Adrenal gland (tissue), 12 donors: ENCODE data around the gene CD8B2. TPM values are rescaled to one million over a fixed set of nuclear protein-coding genes. Genes with fewer than 3 reads are reported as not detected.
A peak's percentile ranks its signal among the peaks of the same experiment; 100 is the strongest.
"Not testable (repeated sequence)": the region's sequence is repeated elsewhere in the genome, so short reads cannot be mapped to it uniquely, and the experiment has no call there.

Experiments used
- DNase-seq, 7 donors: peaks; one replicate each; pipeline ENCODE4 v3.0.0-alpha.2; 2019 to 2020
- H3K27ac ChIP-seq, 5 donors: fragments of 200-600 bp; sonication (generic) in 4 of 5; 1 replicate in 3 of 5; 2 replicates in 2 of 5; pipeline versions ENCODE4 v1.5.1 to v1.8.0; 2016 to 2020; ENCODE audit warnings: mild to moderate bottlenecking in 1 of 5
- H3K27me3 ChIP-seq: fragments of 200-600 bp; 2 replicates; pipeline ENCODE4 v1.8.0; 2021
- H3K36me3 ChIP-seq, 2 donors: fragments of 200-600 bp; replicated peaks in 1 of 2; 1 replicate in 1 of 2; 2 replicates in 1 of 2; pipeline versions ENCODE4 v1.5.1 to v1.8.0; 2018 to 2022
- H3K4me1 ChIP-seq, 2 donors: fragments of 200-600 bp; replicated peaks in 1 of 2; 1 replicate in 1 of 2; 2 replicates in 1 of 2; pipeline versions ENCODE4 v1.5.1 to v1.8.0; 2018 to 2021
- H3K4me3 ChIP-seq, 4 donors: fragments of 200-600 bp; sonication (generic) in 3 of 4; one replicate each; pipeline ENCODE4 v1.5.1; 2016 to 2018
- H3K9me3 ChIP-seq, 3 donors: fragments of 200-600 bp; sonication (generic) in 1 of 3; replicated peaks in 1 of 3; 1 replicate in 2 of 3; 2 replicates in 1 of 3; pipeline versions ENCODE4 v1.5.1 to v1.8.0; 2016 to 2021
- CTCF ChIP-seq, 6 experiments: fragments of 450-650 bp in 4 of 6; fragments of 200-600 bp in 2 of 6; sonication (generic) in 1 of 6; IDR thresholded peaks; 1 replicate in 5 of 6; 2 replicates in 1 of 6; pipeline versions ENCODE4 v1.5.1 to v1.8.0; 2016 to 2021; ENCODE audit warnings: antibody characterized with exemption in 6 of 6, mild to moderate bottlenecking in 2 of 6, moderate library complexity in 1 of 6
- POLR2A ChIP-seq, 2 donors: fragments of 450-650 bp; IDR thresholded peaks; one replicate each; pipeline ENCODE4 v1.6.1; 2017; ENCODE audit warnings: antibody characterized with exemption in 2 of 2, mild to moderate bottlenecking in 2 of 2, moderate library complexity in 1 of 2
- WGBS, 4 donors: extraction: QIAGEN DNeasy Blood & Tissue Kit in 2 of 4; methylation state at CpG; one replicate each; pipeline versions ENCODE4 v1.1.5 to v1.1.7; 2013 to 2017; 5-methylcytosine and 5-hydroxymethylcytosine counted together
- intact Hi-C, 2 donors: fragments of 100-400 bp; cut with DNase I; formaldehyde crosslinking; loops; one replicate each; pipeline versions ENCODE4 v1.14.1 to v1.15.0; 2022 to 2023
- polyA plus RNA-seq, 3 donors: library from polyadenylated mRNA; stranded (reverse); fragments of 200-250 nt in 2 of 3; fragments of 350-450 nt in 1 of 3; fragmentation: Illumina TruSeq in 1 of 3; extraction: RNeasy Lipid Tissue Mini Kit (QIAGEN cat#74804) in 1 of 3; gene quantifications; one replicate each; pipeline ENCODE4 v1.2.3, GENCODE V29; 2013 to 2014
- total RNA-seq, 9 donors: library from RNA; depleted of rRNA in 4 of 9; stranded (reverse); fragments of >200 nt in 4 of 9; fragments of 120-200 nt in 1 of 9; fragmentation: NEBNext Ultra II Directional in 1 of 9; extraction: Animal tissue kit (Norgen Biotek cat#: 25700) in 1 of 9; gene quantifications; one replicate each; pipeline versions ENCODE4 v1.1.0 to v1.2.4, GENCODE V29; 2013 to 2023
- donor health status: healthy with polysubstance abuse.
- donor health status: Bipolar disorder and iron deficiency.
- donor health status: DM: yes; HTN: yes; CAD: no.
- donor health status: DM: no; HTN: no; CAD: no.
- donor health status: DM: no; HTN: no; CAD: no.
- donor health status: DM: yes; HTN: yes; CAD: no.

CD8B2 gene
- total and polyA plus RNA-seq, 12 donors: not detected

DNA sequence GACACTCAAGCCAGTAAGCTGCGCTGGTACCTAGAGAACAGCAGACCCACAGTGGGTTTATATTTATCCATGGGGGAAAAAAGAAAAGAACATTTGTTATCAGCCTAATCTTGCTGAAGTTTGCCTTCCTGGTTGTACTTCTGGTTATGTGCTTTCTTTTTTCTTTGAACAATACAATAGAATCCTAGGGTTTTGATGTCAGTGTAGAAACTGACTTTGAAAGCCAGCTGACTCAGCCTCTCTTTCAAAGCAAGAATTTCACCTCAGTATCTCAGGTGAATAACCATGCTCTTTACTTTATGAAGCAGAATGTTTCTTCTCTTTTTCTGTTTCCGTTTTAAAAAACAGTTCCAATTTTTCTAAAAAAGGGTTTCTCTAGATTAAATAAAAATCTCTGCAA lies 78.4 kb downstream of the CD8B2 start:
- intact Hi-C loops: no loop called here
- H3K27ac ChIP-seq: no peak overlapping the region
- no peak overlapping the region for H3K4me3 ChIP-seq
- WGBS, 4 donors: 64 to 76% (median 71%) methylated on average over 2 of the region's 2 CpGs
- H3K27me3 ChIP-seq: no peaks in the 10 kb centered on the region
- H3K9me3 ChIP-seq: no peaks in the 10 kb centered on the region
- TF ChIP-seq POLR2A (IDR thresholded peaks at IDR 0.05): no peak
- TF ChIP-seq CTCF (IDR thresholded peaks at IDR 0.05): no peak
- DNase-seq: no peak
- H3K36me3 ChIP-seq: no peaks in the 10 kb centered on the region
- H3K4me1 ChIP-seq: peaks cover 0 to 11% of the 10 kb centered on the region in 2 donors

GRCh38 chr2:106566050-106566449 lies 78.9 kb downstream of the CD8B2 start:
- H3K27me3 ChIP-seq: no peaks in the 10 kb centered on the region
- H3K9me3 ChIP-seq: no peaks in the 10 kb centered on the region
- TF ChIP-seq POLR2A (IDR thresholded peaks at IDR 0.05) (no peak), CTCF (IDR thresholded peaks at IDR 0.05) (no peak)
- H3K4me1 ChIP-seq: peaks cover 0 to 11% of the 10 kb centered on the region in 2 donors
- WGBS, 4 donors: 61 to 70% (median 67%) methylated on average over 6 of the region's 6 CpGs
- intact Hi-C loops: no loop called here
- DNase-seq: peak in 2 of 7 donors; percentile 19 to 69
- H3K36me3 ChIP-seq: no peaks in the 10 kb centered on the region
- H3K27ac ChIP-seq: no peak overlapping the region
- no peak overlapping the region for H3K4me3 ChIP-seq

DNA sequence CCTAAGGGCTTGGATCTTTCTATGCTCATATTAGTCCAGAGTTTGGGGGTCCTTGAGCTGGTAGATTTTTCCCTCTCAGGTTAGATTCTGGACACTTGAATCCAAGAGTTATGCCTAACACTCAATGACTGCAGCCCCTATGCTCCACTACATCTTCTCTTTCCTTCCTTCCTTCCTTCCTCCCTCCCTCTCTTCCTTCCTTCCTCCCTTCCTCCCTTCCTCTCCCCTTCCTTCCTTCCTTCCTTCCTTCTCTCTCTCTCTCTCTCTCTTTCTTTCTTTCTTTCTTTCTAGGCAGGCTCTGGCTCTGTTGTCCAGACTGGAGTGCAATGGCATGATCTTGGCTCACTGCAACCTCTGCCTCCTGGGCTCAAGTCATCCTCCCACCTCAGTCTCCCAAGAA lies 79.3 kb downstream of the CD8B2 start:
- H3K9me3 ChIP-seq, intact Hi-C loops, H3K4me3 ChIP-seq, H3K27me3 ChIP-seq, H3K27ac ChIP-seq, H3K36me3 ChIP-seq, DNase-seq: not testable (repeated sequence)
- H3K4me1 ChIP-seq: peaks cover 0 to 11% of the 10 kb centered on the region in 2 donors

DNA sequence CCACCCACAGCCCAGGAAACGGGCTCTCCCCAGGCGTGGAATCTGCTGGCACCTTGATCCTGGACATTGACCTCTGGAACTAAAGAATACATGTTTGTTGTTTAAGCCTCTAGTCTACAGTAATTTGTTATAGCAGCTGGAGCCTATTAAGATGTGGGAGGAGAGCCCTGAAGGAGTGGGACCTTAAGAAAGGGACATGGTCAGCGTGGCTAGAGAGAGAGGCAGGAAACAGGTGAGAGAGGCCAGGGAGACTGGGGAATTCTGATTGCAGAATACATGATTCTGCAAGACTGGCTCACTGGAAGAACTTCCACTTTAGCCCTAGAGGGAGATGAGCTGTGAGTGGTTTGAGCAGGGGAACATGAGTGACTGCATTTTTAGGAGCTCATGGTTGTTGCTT lies 83.2 kb downstream of the CD8B2 start:
- H3K27me3 ChIP-seq: no peaks in the 10 kb centered on the region
- intact Hi-C loops: no loop called here
- H3K4me3 ChIP-seq: no peak overlapping the region
- no peak overlapping the region for H3K27ac ChIP-seq
- TF ChIP-seq POLR2A (IDR thresholded peaks at IDR 0.05) (no peak), CTCF (IDR thresholded peaks at IDR 0.05) (no peak)
- DNase-seq: peak in 1 of 7 donors; percentile 17
- no peaks in the 10 kb centered on the region for H3K9me3 ChIP-seq
- H3K36me3 ChIP-seq: no peaks in the 10 kb centered on the region
- no peaks in the 10 kb centered on the region for H3K4me1 ChIP-seq
- 78 to 88% (median 81%) methylated on average over 3 of the region's 3 CpGs for WGBS, 4 donors

Other genes starting within 250 kb of the CD8B2 start
- gene RGPD3, start 19.0 kb upstream of the CD8B2 start, total RNA-seq: under 1 TPM; 0.06 to 0.35 (median 0.13) TPM
- under 1 TPM in 2 of 3 donors, not detected in 1; 0.13 to 0.15 TPM for gene RGPD3, start 19.0 kb upstream of the CD8B2 start, polyA plus RNA-seq